ENCODE results near the gene HERC4.

DNA sequence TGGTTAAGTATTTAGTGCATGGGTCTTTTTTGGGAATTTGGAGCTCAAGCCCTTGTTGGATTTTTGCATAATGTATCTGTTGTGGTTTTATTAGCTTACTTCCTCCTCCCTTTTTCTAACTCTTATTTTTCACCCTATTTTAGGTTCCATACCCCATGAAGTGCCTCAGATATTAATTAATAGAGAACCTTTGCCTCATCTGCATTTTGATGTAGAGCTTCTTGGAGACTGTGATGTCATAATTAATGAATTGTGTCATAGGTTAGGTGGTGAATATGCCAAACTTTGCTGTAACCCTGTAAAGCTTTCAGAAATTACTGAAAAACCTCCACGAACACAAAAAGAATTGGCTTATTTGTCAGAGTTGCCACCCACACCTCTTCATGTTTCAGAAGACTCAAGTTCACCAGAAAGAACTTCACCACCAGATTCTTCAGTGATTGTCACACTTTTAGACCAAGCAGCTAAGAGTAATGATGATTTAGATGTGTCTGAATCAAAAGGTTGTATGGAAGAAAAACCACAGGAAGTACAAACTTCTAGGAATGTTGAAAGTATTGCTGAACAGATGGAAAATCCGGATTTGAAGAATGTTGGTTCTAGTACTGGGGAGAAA is 162.6 kb downstream of the HERC4 start:
- TF ChIP-seq, protein P1, sequence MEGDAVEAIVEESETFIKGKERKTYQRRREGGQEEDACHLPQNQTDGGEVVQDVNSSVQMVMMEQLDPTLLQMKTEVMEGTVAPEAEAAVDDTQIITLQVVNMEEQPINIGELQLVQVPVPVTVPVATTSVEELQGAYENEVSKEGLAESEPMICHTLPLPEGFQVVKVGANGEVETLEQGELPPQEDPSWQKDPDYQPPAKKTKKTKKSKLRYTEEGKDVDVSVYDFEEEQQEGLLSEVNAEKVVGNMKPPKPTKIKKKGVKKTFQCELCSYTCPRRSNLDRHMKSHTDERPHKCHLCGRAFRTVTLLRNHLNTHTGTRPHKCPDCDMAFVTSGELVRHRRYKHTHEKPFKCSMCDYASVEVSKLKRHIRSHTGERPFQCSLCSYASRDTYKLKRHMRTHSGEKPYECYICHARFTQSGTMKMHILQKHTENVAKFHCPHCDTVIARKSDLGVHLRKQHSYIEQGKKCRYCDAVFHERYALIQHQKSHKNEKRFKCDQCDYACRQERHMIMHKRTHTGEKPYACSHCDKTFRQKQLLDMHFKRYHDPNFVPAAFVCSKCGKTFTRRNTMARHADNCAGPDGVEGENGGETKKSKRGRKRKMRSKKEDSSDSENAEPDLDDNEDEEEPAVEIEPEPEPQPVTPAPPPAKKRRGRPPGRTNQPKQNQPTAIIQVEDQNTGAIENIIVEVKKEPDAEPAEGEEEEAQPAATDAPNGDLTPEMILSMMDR (conservative IDR thresholded peaks at IDR 0.05 in 1 of 2, IDR thresholded peaks at IDR 0.05 in 1 of 2; ENCODE audit: low read depth in 1 of 2, low read length in 2 of 2), result no peak
- TF ChIP-seq EZH2 (IDR thresholded peaks at IDR 0.05; ENCODE audit: low read length, missing control alignments), result no peak

All from fibroblast of lung (primary cell).